Neural progenitor cell (in vitro differentiated cells): ENCODE measurements around the gene SF3B6.

Experiments
- EZH2 ChIP-seq: fragments of 200-600 bp; sonication (generic); IDR thresholded peaks from 2 replicates; pipeline ENCODE4 v1.6.1; 2017; ENCODE audit warnings: antibody characterized with exemption, mild to moderate bottlenecking, moderate library complexity
- EZH2phosphoT487 ChIP-seq: fragments of 200-600 bp; sonication (generic); IDR thresholded peaks from 2 replicates; pipeline ENCODE4 v1.6.1; 2017; ENCODE audit warnings: antibody characterized with exemption
- TF ChIP-seq, protein P1 (sequence below): fragments of 200-600 bp; sonication (generic); IDR thresholded peaks from 2 replicates; pipeline ENCODE4 v1.5.1; 2017; ENCODE audit warnings: antibody characterized with exemption, mild to moderate bottlenecking

DNA sequence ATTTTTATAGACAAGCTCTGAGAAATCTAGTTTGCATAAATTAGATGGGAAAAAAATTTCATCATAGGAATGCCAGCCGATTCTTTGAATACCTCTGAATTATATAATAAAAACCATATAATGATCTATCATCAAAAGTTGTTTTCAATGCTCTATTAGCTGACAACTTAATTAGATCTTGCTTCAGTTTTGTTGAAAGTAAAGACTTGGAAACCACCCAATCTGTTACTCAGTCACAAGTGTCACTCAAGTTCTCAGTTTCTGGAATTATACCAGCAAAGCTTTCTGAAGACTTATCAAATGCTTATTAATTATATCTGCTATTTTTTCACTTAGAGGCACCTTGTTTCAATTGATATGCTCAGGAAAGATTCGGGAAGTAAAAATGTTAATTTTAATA lies 25.9 kb upstream of the SF3B6 start:
- TF ChIP-seq, protein P1, sequence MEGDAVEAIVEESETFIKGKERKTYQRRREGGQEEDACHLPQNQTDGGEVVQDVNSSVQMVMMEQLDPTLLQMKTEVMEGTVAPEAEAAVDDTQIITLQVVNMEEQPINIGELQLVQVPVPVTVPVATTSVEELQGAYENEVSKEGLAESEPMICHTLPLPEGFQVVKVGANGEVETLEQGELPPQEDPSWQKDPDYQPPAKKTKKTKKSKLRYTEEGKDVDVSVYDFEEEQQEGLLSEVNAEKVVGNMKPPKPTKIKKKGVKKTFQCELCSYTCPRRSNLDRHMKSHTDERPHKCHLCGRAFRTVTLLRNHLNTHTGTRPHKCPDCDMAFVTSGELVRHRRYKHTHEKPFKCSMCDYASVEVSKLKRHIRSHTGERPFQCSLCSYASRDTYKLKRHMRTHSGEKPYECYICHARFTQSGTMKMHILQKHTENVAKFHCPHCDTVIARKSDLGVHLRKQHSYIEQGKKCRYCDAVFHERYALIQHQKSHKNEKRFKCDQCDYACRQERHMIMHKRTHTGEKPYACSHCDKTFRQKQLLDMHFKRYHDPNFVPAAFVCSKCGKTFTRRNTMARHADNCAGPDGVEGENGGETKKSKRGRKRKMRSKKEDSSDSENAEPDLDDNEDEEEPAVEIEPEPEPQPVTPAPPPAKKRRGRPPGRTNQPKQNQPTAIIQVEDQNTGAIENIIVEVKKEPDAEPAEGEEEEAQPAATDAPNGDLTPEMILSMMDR, result no peak
- TF ChIP-seq EZH2 (no peak), EZH2phosphoT487 (no peak)
